ENCODE results near the gene SLC35G4.

- TF ChIP-seq, protein P1, sequence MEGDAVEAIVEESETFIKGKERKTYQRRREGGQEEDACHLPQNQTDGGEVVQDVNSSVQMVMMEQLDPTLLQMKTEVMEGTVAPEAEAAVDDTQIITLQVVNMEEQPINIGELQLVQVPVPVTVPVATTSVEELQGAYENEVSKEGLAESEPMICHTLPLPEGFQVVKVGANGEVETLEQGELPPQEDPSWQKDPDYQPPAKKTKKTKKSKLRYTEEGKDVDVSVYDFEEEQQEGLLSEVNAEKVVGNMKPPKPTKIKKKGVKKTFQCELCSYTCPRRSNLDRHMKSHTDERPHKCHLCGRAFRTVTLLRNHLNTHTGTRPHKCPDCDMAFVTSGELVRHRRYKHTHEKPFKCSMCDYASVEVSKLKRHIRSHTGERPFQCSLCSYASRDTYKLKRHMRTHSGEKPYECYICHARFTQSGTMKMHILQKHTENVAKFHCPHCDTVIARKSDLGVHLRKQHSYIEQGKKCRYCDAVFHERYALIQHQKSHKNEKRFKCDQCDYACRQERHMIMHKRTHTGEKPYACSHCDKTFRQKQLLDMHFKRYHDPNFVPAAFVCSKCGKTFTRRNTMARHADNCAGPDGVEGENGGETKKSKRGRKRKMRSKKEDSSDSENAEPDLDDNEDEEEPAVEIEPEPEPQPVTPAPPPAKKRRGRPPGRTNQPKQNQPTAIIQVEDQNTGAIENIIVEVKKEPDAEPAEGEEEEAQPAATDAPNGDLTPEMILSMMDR (IDR thresholded peaks at IDR 0.05; ENCODE audit: insufficient read depth, low read length, poor library complexity, severe bottlenecking), result no peak
- TF ChIP-seq EZH2phosphoT487 (conservative IDR thresholded peaks at IDR 0.05; ENCODE audit: low read length), result no peak
These were observed 46.2 kb downstream of the SLC35G4 start for GRCh38 chr18:11655606-11655932.
